Activated CD4-positive, alpha-beta T cell treated with anti-CD3 and anti-CD28 coated beads, Interleukin-2, amount 50 U/mL, for 16 hours (primary cell): ENCODE results near the gene BTBD2.

ENCODE experiments used
- DNase-seq: peaks from one replicate; pipeline ENCODE4 v3.0.0-alpha.2; 2020

BTBD2 gene

DNA sequence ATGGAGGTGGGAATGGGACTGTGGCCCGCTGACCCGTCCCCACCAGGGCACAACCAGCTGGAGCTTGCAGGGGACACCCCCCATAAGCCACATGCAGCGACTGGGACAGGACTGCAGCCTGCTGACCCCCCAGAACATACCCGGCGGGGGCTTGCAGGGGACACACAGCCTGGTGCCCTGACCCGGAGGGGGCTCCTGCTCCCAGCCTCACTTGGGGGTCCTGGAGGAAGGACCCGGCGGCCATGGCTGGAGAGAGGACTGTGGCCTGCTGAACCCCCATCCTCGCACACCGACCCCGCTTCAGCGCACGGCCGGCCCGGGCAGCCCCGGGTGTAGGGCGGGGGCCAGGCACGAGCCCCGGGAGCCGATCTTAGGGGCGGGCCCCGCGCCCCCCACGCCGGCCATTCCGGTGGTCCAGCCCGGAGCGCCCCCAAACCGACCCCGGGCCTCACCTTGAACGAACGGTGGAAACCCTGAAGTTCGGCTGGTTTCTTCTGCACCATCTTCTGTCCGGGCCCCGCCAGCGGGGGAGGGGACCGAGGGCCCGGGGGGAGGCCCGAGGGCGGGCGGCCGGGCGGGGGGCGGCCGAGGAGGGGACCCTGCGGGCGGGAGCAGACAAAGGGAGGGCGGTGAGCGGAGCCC is 35.0 kb upstream of the BTBD2 start:
- DNase-seq = no peak

DNA sequence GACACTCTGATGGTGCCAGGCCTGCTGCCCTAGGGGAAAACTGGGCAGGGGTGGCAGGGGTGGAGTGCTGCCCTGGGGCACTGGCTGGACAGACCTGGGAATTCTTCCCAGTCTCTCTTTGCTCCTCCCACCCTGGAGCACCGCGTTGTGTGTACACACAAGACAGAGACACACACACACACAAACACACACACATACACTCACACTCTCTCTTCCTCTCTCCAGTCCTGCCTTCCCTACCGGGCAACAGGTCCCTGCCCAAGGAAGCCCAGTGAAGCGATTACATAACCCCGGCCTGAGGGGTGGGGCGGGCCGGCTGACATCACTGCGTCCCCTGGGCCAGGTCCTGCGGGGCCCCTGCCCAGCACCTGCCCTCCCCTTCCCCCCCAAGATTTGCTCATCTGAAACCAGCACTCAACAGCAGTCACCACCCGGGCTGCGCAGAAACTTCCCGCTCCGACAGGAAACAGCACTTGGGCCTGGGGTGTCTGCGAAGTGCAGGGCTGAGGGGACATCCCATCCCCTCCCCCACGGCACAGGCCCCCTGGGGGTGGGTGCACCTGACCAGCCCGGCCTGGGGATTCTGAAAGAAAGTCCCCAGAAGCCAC is 34.3 kb upstream of the BTBD2 start:
- DNase-seq = peak; percentile 70

DNA sequence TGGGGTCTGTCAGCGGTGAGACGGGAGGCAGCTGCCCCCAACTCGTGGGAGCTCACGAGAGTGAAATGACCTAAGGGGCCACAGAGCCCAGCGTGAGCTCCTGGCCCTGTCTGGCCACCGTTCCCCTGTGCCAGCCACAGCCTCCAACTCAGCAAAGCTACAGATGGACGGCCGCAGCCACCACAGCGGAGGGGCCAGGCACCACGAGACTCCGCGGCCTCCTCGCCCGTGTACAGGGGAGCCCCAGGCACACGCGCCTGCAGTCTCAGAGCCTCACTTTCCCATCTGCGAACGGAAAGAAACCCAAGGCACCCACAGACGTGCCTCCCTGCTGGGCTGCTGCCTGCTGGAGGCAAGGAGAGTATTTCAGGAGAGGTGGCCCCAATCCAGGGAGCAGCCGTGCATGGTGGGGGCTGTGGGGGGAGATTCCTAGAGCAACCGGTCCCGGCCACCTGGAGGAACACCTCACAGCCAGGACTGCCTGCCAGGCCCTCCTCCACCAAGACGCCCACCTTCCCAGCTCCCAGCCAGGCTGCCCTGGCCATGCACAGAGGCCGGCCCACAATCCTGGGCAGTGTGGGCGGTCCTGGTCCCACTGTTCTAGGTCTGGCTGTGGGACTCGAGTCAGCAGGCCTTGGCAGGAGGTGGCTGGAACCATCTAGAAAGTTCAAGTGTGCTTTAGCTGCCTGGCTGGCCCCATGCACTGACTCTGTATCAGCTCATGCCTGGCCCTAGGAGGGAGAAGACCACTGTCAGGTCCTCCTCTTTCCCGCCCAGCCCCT is 33.6 kb upstream of the BTBD2 start:
- DNase-seq = no peak

DNA sequence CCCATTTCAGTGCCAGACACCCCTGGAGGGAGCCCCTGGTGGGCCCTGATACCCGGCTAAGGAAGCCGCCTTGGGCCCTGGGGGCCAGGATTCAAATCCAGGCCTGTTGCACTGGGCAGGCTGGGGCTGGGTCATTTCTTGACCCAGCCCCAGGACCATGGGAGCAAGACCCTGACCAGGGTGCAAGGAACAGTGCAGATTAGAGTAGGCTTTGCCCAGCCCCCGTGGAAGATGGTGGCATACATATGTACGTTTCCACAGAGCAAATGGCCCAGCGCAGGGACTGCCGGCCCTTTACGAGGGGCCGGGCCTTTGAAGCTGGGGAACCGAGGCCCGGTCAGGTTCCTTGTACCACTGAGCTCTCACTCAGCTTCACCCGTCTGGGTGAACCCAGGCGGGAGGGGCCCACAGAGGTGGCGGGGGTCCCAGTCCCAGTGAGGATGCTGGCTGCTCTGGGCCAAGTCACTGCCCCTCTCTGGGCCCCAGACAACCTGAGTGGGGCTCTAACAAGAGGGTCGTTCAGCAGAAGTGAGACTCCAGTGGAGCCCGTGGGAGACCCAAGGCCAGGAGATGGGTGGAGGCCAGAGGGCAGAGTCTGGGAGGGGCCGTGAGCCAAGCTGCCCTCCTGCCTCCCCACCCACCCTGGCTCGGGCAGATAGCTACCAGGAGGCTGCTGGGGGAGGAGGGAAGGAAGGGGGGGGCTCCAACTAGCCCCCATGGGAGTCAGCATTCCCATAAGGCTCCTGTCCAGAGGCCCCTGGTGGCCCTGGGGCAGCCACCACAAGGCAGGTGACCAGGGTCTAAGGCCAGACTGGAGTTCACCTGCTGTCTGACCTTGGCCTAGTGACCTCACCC is 32.8 kb upstream of the BTBD2 start:
- no peak for DNase-seq

DNA sequence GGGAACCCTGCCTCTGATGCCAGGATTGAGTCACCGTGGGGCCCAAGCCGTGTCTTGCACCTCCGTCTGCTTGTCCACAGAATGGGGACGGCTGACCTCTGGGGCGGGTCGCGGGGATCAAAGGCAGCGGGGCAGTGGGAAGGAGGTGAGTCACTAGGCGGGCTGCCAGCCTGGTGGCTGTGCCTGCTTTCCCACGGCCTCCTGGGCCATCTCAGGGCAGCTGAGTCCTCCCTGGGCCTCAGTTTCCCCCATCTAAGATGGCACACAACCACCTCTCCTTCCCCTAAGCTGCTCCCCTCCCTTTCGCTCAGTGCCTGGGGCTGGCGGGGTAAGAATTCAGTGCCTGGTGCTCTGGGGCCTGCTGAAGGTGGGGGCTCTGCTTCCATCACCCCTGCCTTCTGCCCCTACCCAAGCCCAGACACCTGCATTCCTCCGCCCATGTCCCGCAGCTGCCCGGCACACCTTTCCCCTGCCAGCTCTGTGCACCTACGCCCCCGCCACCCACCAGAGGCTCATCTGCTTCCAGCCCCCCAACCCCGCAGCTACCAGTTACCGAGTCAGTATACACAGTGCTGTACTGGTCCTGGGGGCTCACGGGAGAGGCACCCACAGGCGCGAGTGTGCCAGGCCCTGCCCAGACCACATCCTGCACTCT is 32.1 kb upstream of the BTBD2 start:
- no peak for DNase-seq

DNA sequence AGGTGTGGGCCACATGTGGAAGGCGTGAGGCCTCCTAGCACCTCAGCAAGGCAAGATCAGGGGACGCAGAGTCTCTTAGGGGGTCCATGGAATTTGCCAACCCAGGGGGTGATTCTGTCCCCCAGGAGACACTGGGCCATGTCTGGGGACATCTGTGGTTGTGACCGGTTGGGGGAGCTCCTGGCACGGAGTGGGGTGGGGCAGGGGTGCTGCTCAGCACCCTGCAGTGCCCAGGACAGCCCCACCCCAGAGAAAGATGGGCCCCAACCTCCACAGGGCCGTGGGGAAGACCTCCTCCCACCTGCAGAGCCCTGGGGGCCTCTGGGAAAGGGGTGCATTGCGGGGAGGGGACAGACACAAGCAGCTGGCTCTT is 31.5 kb upstream of the BTBD2 start:
- DNase-seq = no peak

DNA sequence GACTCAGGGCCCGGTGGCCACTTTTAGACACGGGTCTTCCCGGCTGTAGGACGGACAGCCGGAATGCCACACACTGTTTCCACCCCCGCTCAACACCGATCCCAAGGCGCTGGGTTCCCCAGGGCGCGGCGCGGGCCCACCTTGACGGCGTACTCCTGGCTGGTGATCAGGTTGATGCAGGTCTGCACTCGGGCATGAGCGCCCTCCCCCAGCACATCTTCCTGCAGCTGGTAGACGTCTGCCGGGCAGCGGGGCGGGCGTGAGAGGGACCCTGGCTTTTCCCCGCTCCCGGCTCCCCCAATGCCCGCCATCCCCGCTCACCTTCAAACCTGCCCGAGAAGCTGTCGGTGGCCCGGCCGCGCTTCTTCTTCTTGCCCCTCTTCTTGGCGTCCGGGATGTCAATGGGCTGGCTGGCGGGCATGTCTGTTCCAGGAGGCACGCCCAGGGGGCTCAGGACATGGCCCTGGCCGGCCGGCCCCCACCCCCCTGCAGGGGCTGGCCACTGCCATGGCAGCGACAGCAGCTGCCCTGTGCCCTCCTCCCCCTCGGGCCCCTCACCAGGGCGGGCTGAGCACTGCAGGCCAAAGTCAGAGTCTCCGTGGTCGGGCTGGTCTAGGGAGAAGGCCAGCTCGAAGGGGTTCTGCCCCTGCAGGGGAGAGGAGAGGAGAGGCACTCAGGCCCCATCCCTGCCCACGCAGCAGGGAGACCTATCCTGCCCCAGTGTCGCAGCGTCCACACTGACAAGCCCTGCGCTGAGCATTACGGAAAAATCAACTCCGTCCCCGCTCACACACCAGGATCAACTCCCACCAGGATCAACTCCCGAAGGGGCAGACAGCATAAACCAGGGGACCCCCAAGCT is 30.8 kb upstream of the BTBD2 start:
- no peak for DNase-seq

DNA sequence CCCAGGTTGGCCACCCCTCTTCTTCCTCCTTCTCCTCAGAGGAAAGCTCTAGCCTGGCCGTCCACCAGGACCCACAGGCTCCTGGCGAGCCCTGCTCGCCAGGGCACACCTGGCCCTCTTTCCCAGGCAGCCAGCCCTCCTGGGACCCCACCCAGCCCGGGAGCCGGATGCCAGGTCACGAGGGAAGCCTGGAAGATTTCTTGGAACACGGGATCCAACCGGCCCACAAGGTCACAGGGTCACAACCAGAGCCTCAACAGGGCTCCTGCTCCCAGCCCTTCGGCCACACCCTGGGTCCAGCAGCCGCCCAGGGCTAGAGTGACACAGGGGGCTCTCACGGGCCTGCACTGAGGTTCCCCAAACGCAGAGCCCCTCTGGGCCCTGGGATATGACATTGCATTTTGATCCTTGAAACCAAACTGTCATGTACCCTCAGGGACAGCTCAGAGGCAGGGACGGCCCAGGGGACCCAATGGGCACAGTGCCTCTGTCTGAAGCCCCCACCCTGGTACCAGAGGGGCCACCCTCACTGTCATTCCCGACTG is 30.1 kb upstream of the BTBD2 start:
- no peak for DNase-seq

DNA sequence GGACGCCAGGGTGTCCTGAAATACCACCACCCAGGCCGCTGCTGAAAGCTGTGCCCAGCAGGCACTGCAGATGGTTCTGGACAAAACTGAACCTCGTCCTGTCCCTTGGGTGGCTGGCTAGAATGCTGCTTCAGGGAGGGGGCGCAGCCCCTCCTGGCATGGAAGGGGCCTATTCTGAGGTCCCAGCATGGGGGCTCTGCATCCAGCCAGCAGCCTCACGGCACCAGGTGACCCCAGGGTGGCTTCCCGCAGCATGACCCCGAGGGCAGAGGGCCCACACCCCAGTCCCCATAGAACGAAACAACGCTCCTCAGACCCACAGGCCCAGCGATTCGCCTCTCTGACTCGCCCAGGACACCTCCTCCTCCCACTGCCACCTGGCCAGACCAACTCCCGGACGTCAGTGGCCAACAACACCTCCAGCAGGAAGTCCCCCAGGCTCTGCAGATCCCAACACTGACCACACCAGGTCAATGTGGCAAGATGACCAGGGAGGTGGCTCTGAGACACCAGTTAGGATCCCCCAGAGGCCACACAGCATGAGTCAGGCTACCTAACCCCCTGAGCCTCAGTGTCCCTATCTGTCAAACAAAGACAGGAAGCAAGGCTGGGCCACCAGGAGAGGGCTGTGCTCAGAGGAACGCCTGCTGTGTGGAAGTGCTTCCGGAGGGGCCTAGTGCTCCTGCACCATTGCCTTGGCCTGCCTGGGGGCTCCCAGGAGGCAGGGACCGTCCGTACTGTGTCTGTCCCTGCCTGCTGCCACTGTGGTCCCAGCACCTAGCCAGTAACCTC is 29.4 kb upstream of the BTBD2 start:
- no peak for DNase-seq

DNA sequence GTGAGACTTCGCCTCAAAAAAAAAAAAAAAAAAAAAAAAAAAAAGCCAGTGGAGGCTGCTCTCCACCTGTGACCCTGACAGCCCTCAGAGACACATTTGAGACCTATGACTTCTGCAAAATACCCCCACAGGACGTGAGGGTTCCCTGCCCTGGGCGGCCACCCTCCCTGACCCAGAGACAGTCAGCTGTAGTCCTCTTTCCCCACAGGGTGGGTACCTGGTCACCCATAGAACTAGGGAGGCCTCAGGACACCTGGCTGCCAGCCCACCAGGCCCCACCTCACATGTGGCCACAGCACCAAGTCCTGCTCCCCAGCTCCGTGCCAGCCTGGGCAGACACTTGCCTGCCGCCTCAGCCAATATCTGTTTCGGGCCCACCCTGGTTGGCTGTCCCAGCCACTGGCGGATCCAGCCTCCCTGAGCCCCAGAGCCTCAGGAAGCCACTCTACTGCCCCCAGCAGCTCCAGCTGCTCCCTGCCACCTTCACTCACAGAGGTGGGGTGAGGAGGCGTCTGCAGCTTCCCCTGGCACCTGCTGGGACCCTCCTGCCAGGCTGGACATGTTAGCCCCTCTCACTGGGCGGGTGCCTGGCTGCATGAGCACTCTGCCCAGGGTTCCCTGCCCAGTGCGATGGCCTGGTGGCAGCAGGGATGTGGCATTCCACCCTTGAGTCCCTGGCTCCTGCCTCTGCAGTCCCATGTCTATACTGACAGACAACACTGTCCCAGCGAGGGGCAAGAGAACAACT is 28.6 kb upstream of the BTBD2 start:
- DNase-seq = no peak

DNA sequence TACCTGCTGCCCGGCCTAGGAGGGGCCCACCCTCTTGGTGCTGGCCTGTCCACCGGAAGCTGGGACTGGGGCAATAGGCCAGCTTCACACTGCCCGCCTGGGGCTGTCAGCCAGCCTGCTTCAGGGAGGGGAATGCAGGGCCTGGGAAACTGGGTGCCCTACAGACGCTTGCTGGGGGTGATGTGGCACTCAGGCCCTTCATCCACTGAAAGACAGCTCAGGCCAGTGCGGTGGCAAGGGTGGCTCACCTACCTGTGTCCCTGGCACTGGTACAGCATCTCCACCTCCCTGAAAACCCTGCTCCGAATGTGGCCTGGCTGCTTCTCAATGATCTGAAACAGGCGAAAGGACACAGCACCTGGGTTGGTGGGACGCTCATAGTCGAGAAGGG is 27.7 kb upstream of the BTBD2 start:
- DNase-seq = no peak

DNA sequence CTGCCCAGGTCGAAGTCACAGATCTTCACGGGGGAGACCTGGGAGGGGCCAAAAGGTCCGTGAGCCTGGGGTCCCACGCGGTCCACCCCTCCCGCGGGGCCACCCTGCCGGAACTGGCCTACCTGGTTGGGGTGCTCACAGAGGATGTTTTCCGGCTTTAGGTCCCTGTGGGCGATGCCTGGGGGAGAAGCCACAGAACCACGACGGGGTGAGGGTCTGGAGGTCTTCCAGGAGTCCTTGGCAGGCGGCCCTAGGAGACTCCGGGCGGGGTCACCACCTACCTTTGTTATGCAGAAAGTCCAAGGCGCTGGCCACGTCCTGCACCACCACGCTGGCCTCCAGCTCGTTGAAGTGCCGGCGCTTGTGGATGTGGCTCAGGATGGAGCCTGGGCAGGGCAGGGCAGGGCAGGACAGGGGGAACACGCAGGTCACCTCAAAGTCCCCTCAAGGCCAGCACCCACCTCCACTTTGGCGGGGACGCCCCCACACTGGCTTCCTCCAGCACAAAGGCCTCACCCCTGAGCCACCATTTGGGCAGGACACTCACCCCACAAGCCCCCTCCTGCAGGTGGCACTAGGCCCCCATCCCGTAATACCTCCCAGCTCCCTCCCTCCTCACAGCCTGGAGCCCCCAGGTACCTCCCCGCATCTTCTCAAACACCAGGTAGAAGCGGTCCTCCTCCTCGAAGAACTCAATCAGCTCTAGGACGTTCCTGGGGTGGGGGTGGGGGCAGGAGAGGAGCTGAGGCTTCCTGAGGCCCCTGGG is 27.2 kb upstream of the BTBD2 start:
- DNase-seq = no peak

DNA sequence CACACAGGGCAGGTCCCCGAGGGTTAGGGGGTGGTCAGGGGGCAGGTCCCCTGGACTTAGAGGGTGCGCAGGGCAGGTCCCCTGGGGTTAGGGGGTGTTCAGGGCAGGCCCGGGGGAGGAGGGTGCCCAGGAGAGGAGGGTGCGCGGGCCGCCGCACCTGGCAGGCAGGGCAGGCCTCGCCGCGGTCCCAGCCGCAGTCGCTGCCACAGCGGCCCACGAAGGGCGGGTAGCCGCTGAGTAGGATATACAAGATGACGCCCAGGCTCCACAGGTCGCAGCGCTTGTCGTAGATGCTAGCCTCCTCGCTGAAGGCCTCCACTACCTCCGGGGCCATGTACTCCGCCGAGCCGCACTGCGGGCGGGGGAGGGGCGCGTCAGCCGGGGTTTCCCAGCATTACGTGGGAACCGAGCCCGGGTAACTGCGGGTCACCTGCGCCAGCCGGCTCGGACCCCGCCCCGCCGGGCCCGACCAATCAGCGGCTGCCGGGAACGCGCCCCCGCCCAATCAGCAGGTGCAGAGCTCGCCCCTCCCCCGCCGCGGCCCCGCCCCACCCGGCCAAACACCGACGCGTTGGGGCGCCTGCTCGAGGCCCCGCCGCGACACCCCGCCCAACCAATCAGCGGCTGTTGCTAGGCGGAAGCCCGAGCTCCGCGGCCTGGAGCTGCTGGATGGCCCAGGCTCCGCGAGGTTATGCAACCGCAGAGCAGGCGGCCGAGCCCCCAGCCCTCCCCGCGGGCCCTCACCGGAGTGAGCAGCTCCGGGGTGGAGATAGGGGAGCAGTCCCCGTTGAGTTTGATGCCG is 26.4 kb upstream of the BTBD2 start:
- DNase-seq = peak; percentile 99

DNA sequence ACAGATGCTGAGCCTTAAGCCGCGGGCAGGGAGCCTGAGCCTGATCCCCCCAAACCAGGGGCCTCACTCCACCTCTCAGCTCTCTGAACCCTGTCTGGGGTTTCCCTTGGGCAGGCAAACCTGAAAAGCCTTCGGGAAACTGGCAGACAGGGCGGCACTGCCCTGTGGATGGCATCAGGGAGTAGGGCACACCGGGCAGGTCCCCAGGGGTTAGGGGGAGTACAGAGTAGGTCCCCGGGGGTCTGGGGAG is 25.8 kb upstream of the BTBD2 start:
- no peak for DNase-seq

DNA sequence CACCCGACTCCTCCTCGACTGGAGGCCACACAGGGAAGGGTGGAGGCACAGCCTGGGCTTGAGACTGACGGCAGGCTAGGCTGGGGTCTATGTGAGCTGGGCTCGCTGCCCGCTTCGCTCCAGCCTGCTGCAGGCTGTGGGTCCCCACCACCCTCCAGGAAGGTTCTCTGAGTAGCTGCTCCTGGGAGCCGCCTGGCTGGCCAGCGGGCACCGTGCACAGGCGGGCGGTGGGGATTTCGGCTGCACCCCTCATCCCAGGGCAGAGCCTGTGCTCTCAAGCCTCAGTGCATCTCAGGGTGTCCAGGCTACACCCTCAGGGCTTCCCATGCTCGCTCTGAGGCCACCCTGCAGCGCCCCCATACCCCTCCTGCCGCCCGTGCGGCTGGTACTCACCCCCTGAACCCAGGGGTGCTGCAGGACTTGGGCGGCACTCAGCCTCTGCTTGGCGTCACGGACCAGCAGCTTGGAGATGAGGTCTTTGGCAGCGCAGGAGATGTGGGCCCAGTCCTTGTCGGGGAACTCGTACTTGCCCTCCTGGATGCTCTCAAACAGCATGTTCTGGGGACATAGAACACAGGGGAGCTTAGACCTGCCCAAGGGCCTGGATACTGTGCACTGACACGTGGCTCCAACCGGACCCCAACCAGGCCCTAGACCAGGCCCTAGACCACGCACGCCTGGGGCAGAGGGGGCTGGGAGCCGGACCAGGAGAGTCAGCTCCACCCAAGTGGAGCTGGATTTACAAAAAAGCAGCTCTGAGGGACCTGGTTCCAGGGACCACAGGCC is 25.3 kb upstream of the BTBD2 start:
- DNase-seq = no peak

DNA sequence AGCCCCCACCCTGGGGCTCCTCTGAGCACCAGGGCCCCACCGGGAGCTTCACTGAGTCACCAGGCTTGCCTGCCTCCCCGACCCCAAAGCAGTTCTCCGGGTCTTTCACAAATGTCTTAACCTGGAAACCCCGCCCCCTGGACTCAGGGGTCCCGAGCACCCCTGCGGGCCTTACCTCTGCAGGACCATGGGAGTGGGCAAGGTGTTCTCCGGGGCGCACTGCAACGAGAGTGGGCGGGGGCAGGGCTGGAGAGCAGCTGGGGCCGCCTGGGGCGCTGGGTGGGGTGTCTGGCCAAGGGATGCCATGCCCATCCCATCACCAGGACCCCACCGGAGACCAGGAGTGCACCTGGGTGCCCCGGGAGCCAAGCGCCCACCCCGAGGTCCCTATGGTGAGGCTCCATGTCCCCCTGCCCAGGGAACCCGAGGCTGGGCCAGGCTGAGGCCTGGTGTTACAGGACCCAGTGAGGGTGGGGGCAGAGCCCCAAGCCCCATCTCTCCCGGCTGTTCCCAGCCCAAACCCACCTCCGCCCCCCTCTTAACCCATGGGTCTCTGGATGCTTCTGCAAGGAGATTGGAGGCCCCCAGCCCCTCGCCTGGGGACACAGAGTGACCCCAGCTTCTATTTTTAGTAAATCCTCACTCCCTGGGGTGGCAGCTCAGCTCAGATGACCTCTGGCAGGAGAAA is 24.6 kb upstream of the BTBD2 start:
- DNase-seq = no peak
